NCI-H128 (cell line): ENCODE results near the gene ATP6V0E2.

Source experiments
- DNase-seq: peaks from one replicate; lab custom pipeline; 2025; ENCODE audit not compliant: unreplicated experiment; lab: John Stamatoyannopoulos, UW

The ATP6V0E2 gene

DNA sequence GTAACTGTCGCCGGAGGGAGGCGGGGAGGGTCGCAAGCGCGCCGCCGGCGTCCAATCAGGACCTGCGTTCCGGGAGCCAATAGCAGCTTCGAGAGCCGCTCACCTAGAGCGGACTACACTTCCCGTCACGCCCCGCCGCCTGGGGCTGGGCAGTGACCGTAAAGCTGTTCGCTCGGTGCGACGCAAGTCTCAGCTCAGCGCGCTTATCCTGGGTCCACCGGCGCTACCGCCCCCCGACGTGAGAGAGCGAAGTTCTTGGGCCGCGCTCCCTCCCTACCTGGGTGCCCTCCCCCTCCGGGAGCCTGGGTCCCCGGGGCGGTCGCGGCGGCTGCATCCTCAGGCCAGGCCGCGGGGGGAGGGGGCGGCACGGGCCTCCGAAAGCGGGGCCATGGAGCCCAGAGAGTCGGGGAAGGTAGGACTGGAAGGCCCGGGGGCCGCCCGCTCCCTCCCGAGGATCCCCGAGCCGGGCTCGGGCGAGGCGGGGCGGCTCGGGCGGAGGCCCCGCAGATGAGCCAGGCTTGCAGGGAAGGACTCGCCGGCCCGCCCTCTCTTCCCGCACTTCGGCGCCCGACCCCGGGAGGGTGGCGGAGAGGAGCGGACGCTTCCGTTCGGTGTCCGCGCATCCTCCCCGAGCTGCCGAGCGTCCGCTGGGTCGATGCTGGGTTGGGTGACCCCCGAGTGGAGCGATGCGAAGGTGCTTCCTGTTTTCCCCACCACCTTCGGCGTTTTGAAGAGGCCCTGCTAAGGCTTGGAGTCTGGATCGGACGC lies 35.4 kb upstream of the ATP6V0E2 start, which contains the start of gene ZNF862:
ZNF862 (plus strand) TSS at position 152 of the 768 bp plus-strand sequence; CDS start at position 389, 237 bp downstream.
- DNase-seq = peak; percentile 94

DNA sequence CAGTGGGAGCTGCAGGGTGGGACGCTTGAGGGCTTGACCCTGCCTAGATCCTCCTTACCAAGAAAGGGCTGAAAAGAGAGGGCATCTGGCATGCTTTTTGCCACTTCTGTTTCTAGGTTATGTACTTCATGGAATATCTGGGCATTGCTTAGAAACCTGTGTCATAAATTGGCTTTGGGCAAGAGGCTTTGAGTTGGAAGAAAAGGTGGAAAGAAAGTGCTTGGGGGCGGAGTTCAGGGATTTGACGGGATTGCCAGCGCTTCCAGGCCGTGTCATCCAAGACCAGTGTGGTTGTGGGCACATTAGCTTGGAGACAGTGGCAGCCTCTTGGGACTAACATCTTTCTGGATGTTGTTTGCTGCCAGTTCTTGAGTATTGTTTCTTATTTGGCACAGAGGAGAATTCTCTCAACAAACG lies 34.8 kb upstream of the ATP6V0E2 start:
- DNase-seq = no peak

DNA sequence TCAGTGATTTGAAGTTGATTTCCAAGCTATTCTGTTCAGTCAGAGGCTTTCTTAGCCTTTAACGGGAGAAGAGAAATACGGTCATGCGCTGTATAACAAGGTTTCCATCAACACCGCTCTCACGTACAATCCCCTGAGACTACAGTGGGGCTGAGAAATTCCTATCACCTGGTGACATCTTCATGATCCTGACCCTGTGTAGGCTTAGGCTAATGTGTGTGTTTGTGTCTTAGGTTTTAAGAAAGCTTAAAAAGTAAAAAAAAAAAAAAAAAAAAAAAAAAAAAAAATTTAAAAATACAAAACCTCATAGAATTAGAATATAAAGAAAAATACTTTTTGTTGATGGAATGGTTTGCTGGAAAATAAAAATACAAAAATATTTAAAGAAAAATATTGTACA lies 33.8 kb upstream of the ATP6V0E2 start:
- DNase-seq = no peak

DNA sequence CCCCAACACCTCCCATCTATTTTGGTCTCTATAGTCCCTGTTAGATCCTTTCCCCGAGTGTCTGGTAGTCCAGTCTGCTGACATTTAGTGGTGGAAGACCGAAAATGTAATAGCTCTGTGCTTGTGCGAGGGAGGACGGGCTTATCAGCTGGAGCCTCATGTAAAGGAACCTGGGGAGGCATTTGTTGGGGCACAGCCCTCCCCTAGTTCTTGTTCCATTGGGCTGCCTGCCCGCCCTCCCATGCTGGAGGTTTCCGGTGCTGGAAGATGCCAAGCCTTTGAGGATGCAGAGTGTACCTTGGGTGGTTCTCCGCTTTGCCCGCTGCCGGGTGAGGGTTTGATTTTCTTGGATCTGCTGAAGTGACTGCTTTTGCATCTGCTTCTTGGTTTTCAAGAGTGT lies 30.2 kb upstream of the ATP6V0E2 start:
- DNase-seq = no peak

DNA sequence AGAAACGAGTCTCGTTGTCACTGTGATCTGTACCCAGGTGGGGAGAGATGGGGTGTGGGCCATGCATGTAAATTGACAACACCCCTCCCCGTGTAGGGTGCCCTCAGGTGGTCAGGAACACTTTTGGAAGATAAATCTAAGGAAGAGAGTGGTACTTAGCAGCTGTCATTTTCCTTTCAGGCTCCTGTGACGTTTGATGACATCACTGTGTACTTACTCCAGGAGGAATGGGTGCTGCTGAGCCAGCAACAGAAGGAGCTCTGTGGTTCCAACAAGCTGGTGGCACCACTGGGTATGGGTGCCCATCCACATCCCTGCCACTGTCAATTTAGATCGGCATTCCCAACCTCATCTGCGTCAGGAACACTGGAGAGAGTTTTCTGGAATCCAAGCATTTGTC lies 29.3 kb upstream of the ATP6V0E2 start:
- no peak for DNase-seq

DNA sequence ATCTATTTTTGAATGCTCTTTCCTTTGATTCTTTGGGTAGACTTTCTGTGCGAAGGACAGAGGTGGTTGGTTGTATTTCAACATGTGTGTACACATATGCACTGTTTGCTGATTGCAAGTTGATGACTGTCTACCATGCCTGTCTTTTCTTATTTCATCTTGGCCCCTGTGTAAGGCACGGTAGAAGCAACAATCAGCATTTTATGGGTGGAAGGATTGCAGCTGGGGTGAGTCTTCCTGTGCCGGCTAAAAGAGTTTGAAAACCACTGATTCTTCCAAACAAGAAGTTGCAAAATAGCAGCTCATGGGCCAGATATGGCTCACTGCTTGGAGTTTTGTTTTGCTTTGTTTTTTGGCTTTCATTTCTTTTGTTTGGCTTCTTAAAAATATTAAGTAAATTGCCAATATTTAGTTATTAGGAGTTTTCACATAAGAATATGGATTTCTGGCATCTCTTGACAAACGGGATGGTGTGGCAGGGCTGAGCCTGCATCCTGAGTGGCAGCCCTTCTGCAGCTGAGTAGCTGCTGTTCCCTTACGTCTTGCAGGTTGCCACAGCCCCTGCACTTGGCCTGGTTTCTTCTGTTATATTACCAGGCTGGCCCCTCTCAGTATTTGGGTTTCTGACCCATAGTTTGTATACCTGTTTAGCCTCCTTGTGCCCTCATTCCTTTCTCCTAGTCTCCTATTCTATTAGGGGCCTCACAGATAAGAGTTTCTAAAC lies 28.4 kb upstream of the ATP6V0E2 start:
- no peak for DNase-seq

DNA sequence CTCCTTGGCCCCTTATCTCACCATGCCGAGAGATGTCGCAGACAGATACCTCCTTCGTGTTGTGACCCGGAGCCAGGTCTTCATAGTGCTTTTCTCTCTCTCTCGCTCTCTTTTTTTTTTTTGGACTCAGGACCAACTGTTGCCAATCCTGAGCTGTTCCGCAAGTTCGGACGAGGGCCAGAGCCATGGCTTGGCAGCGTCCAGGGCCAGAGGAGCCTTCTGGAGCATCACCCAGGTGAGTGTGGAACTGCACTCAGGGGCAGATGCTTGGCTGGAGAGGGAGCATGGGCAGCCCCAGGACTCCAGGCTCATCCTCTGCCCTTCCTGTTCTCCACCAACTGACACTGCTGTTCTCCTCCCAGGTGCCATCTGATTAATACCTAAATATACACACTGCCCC lies 27.7 kb upstream of the ATP6V0E2 start:
- no peak for DNase-seq

DNA sequence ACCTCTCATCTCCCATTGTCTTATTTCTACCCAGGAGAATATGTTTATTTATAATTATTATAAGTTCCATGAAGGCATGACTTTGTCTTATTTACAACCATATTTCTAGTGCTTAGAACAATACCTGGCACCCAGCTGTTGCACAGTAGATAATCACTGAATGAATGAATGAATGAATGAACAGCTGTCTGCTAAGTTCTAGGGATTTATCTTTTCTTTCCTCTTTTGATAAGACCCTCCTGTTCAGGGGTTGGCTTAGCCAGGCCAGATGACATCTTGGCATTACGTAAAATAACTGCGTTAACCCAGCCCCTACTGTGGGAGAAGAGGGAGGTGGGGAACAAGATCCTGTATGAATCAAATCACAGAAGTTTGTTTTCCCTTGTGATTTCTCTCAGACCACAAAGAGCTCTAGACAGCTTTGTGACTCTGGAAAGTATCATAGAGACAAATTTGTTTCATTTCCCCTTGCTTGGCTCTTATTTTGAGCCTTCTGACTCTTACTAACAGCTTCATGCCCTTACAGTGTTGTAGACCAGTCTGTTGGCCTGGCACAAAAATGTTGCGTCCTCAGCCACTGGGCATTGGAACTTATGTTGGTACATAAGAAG lies 27.2 kb upstream of the ATP6V0E2 start:
- DNase-seq = no peak

DNA sequence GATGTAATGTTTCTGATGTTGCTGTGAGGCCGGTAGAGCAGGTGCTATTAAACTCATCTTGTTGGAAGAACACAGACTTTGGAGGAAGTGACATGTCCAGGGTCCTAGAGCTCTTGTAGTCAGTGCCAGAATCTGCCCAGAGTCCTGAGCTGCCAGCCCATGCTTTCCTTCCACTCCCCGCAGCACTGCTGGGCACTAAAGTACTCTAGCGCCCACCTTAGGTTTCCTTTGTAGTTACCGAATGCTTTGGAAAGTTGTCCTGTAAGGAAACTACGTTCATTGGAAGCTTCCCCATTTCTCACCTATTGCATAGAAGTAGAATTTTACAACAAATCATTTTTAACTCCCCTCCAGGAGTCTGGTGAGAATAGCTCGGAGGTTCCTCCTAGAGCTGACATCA lies 24.6 kb upstream of the ATP6V0E2 start:
- DNase-seq = no peak

DNA sequence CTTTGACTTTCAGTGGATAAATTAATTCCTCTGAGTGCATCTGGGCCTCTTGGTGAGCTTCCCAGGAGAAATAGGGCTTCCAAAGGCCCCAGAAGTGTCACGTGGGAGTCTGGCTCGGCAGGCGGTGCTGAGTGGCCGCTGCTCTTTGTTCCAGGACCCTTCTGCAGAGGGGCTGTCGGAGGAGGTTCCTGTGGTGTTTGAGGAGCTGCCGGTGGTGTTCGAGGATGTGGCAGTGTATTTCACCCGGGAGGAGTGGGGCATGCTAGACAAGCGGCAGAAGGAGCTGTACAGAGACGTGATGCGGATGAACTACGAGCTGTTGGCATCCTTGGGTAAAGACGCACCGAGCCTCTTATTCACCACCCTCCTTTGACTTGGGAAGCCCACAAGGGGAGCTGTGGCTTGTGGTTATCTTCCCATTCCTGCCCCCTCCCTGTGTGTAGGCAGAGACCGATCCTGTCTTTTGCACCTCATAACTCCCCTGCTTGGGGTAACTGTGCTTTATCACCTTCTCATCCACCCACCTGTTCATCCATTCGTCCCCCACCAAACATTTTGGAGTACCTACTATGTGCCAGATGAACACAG lies 23.7 kb upstream of the ATP6V0E2 start:
- DNase-seq = no peak

DNA sequence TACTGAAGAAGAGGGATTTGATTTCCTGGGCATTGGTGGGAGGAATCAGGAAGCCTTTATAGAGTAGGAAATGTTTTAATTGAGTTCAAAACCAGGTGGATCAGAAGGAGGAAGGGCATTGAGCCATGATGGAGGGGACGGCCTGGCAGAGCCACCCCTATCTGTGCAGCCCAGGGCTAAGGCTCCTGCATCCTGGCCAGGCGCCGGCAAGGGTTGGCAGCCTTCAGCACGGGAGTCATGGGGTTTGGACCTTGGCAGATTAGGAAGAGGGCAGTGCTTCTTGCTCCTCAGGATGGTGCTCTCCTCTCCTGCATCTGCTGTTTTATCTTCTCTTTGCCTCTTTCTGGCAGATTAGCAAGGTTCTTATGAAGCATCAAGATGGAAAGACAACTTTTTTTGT lies 23.1 kb upstream of the ATP6V0E2 start:
- no peak for DNase-seq

DNA sequence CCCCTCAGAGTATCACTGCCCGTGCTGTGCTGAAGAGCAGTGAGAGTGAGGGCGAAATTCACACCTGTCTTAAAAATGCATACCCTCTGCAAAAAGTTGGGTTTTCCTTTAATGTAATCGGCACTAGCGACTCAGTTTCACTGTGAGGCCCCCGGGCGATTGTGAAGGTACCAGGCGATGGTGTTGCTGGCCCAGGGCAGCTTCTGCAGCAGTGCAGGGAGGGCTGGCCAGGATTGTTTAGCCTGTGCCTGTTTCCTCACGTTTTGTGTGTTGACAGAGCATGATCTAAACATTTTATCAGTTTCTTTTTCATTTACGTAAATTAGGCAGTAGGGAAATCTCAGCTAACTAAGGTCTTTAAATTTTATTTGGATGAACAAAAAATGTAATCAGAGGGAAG lies 22.3 kb upstream of the ATP6V0E2 start:
- DNase-seq = no peak

DNA sequence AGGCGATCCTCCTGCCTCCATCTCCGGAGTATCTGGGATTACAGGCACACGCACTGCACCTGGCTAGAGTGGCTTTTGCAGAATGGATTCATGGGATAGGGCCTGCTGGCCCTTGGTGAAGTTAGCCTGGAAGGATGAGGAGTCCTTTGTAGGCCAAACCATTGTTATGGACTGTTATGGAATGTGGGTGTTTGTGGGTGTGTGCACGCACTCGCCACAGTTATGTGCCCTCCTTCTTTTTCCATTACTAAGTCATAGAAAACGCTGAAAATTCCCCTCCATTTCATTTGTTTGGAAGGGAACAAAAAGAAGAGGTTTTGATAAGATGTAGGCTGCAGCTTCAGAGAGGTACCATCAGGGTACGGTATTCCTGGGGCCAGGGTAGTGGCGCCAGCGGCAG lies 20.6 kb upstream of the ATP6V0E2 start:
- no peak for DNase-seq

DNA sequence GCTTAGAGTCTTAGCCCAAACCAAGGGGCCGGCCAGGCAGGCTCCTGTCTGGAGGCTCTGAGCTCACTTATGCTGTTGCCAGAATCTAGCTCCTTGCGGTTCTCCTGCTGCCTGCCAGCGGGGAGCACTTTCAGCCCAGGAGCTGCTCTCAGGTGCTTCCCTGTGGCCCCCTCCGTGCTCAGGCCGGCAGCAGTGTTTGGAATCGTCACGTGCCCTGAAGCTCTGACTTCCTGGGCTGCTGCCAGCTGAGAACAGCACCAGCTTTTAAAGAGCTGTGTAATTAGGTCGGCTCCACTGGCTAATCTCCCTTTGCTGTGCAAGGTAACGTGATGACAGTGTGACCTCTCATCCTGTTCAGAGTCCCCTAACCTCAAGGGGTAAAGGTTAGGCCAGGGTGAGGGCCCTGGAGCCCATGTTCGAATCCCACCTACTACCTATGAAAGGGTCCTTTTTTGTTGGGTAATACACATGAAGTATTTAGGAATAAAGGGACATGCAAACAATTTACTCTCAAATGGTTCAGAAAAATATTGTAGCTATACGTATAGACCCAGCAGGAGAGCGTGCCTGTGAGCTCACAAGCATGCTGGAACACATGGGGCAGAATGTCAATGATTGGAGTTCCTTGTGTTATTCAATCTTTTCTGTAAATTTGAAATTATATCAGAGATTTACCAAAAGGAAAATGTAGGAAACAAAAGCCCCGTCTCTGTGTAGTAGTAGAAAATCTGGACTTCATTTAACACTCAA lies 19.0 kb upstream of the ATP6V0E2 start:
- peak; percentile 67 for DNase-seq

DNA sequence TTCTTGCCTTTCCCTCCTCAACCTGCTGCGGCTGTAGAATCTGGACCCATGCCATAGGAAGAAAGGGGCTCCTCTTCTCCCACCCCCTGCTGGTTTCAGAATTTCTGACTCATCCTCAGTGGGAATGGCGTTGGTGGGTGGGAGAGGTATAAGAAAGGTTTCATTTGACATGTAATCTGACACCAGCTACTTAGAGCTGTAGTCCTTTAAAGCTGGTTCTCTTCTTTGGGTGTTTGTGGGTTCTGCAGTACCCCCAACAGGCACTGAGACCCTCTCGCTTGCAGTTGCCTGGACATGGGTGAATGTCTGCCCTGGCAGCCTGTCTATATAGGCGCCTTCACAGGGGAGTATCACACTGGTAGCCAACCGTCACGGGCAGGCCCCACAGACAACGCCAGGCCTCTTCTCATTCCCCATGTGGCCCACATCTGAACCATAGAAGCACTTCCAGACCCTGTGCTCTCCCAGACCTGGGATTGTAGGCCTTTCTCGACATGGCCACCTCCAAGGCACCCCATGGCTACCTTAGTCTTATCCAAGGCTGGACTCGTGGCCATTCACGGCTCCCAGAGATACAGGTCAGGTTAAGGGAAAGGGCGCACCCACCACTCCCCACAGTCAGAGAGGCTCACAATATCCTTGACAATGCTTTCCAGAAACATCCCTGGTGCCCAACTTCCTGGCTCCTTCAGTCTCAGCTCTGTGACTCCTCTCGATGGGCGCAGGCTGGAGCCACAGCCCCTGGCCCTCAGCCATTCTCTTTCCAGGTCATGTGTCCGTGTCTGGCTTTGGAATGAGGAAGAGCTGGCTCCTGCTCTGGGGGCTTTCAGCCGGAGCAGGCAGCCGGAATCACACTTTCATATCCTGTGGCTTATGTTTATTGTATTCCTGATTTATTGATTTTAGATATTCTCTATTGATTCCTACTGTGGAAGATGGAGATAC lies 18.1 kb upstream of the ATP6V0E2 start:
- DNase-seq = no peak

DNA sequence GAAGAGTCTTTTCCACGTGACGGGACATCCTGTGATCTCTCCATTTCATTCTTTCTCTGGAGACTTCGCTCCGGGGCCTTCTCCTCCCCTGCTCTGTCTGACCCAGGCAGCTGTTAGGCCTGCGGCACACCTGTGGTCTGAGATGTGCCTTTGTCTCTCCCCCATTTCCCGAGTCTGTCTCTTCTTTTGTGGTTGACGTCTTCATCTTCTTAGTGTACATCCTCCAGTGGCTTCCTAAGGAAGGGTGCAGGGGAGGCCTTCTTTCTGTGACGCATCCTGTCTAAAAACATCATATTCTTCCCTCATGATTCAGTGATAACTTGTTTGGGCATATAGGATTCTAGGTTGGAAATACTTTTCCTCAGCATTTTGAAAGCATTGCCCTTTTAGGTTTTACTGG lies 17.2 kb upstream of the ATP6V0E2 start:
- DNase-seq = no peak

DNA sequence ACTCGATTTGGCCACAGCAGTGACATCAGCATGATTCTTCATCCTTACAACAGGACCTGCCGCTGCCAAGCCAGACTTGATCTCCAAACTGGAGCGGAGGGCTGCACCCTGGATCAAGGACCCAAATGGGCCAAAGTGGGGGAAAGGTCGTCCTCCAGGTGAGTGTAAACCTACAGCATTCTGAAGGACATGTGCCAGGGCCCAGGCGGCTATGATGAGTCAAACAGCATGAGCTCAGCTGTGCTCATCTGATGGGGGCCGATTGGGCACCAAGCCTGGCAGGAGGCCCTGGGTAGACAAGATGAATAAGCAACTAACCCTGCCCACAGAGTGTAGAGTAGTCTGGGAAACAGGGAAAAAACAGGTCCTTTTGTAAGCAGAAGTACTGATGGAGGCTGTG lies 14.4 kb upstream of the ATP6V0E2 start:
- no peak for DNase-seq

DNA sequence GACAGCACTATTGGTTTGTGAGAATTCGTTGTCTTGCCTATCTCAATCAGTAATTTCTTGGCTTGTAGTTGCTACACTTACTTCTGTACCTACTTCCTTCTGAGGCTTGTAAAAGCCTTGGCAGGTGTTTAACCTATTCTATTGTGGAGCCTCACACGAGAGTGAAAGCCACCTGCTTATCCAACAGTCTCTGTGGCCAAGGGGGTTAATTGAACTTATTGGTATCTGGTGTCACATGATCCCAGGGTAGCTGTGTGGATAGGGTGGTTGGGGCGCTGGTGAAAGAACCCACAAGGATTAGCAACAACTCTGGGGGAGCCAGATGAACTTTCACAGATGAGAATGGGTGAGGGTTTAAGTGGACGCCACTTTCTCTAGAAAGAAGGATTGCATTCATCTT lies 13.9 kb upstream of the ATP6V0E2 start:
- no peak for DNase-seq

DNA sequence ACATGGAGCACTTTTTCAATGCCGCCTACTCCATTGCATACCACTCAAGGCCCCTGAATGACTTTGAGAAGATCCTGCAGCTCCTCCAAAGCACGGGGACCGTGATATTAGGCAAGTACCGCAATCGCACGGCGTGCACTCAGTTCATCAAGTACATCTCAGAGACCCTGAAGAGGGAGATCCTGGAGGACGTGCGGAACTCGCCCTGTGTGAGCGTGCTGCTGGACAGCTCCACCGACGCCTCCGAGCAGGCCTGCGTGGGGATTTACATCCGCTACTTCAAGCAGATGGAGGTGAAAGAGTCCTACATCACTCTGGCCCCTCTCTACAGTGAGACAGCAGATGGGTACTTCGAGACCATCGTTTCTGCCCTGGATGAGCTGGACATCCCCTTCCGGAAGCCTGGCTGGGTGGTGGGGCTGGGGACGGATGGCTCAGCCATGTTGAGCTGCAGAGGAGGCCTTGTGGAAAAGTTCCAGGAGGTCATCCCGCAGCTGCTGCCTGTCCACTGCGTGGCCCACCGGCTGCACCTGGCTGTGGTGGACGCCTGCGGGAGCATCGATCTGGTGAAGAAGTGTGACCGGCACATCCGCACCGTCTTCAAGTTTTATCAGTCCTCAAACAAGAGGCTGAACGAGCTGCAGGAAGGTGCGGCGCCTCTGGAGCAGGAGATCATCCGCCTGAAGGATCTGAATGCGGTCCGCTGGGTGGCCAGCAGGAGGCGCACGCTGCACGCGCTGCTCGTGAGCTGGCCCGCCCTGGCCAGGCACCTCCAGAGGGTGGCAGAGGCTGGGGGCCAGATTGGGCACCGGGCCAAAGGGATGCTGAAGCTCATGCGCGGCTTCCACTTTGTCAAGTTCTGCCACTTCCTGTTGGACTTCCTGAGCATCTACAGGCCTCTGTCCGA lies 12.7 kb upstream of the ATP6V0E2 start:
- no peak for DNase-seq
